Thyroid gland (tissue), 4 donors: ENCODE results near the gene CYP2B6. TPM values are rescaled to one million over a fixed set of nuclear protein-coding genes. Genes with fewer than 3 reads are reported as not detected.

Experiments
- DNase-seq, 2 donors: peaks; one replicate each; pipeline ENCODE4 v3.0.0-alpha.2; 2019
- H3K27ac ChIP-seq, 3 donors: fragments of 200-600 bp; sonication (generic); 1 replicate in 2 of 3; 2 replicates in 1 of 3; pipeline ENCODE4 v1.5.1; 2016 to 2019; ENCODE audit warnings: mild to moderate bottlenecking in 1 of 3, moderate library complexity in 1 of 3
- H3K27me3 ChIP-seq: fragments of 200-600 bp; sonication (generic); one replicate; pipeline ENCODE4 v1.5.1; 2019
- H3K36me3 ChIP-seq, 2 donors: fragments of 200-600 bp; sonication (generic); one replicate each; pipeline ENCODE4 v1.5.1; 2016 to 2019
- H3K4me1 ChIP-seq, 2 donors: fragments of 200-600 bp; sonication (generic); one replicate each; pipeline ENCODE4 v1.5.1; 2017 to 2019
- H3K4me3 ChIP-seq, 3 donors: fragments of 200-600 bp; sonication (generic); replicated peaks in 1 of 3; 1 replicate in 2 of 3; 2 replicates in 1 of 3; pipeline ENCODE4 v1.5.1; 2016; ENCODE audit warnings: mild to moderate bottlenecking in 1 of 3
- H3K9me3 ChIP-seq: fragments of 200-600 bp; sonication (generic); one replicate; pipeline ENCODE4 v1.5.1; 2017
- CTCF ChIP-seq, 6 experiments: fragments of 200-600 bp in 3 of 6; fragments of 450-650 bp in 3 of 6; sonication (generic) in 3 of 6; IDR thresholded peaks; one replicate each; pipeline ENCODE4 v1.5.1; 2016 to 2019; ENCODE audit warnings: antibody characterized with exemption in 6 of 6, mild to moderate bottlenecking in 2 of 6, inconsistent platforms in 1 of 6, moderate library complexity in 1 of 6
- POLR2A ChIP-seq, 2 donors: fragments of 450-650 bp; IDR thresholded peaks; one replicate each; pipeline ENCODE4 v1.6.1; 2017; ENCODE audit warnings: antibody characterized with exemption in 2 of 2, mild to moderate bottlenecking in 2 of 2, moderate library complexity in 1 of 2
- WGBS, 2 donors: methylation state at CpG; one replicate each; pipeline ENCODE4 v1.1.5; 2017; 5-methylcytosine and 5-hydroxymethylcytosine counted together
- intact Hi-C: fragments of 100-400 bp; cut with DNase I; formaldehyde crosslinking; loops from one replicate; pipeline ENCODE4 v1.15.1; 2023
- total RNA-seq, 4 donors: library from RNA; depleted of rRNA; stranded (reverse); fragments of >200 nt; gene quantifications; one replicate each; pipeline ENCODE4 v1.2.3, GENCODE V29; 2016

CYP2B6 gene
- total RNA-seq, 4 donors from 2014 or later = not detected

- WGBS, 2 donors = 86 to 88% methylated on average over 18 of the region's 18 CpGs
- Histone ChIP-seq H3K4me1 (no peaks in the 10 kb centered on the region), H3K27ac (no peak overlapping the region), H3K36me3 (no peaks in the 10 kb centered on the region), H3K4me3 (no peak overlapping the region), H3K27me3 (no peaks in the 10 kb centered on the region), H3K9me3 (no peaks in the 10 kb centered on the region)
- intact Hi-C loops = no loop called here
- TF ChIP-seq CTCF (IDR thresholded peaks at IDR 0.05) (no peak), POLR2A (IDR thresholded peaks at IDR 0.05) (no peak)
- no peak for DNase-seq
These were observed 42.3 kb upstream of the CYP2B6 start for GRCh38 chr19:40948580-40949299.

- H3K27me3 ChIP-seq = no peaks in the 10 kb centered on the region
- H3K36me3 ChIP-seq = no peaks in the 10 kb centered on the region
- H3K9me3 ChIP-seq = no peaks in the 10 kb centered on the region
- 85 to 87% methylated on average over 10 of the region's 10 CpGs for WGBS, 2 donors
- H3K4me3 ChIP-seq = no peak overlapping the region
- no peak for TF ChIP-seq CTCF (IDR thresholded peaks at IDR 0.05)
- no peak for TF ChIP-seq POLR2A (IDR thresholded peaks at IDR 0.05)
- H3K27ac ChIP-seq = no peak overlapping the region
- DNase-seq = no peak
- no peaks in the 10 kb centered on the region for H3K4me1 ChIP-seq
- intact Hi-C loops = no loop called here
These were observed 36.5 kb upstream of the CYP2B6 start for GRCh38 chr19:40954573-40954972.

GRCh38 chr19:40959338-40959737 is 31.7 kb upstream of the CYP2B6 start:
- H3K27ac ChIP-seq = no peak overlapping the region
- TF ChIP-seq POLR2A (IDR thresholded peaks at IDR 0.05) = no peak
- no peak for TF ChIP-seq CTCF (IDR thresholded peaks at IDR 0.05)
- H3K4me3 ChIP-seq = no peak overlapping the region
- no peak for DNase-seq
- H3K36me3 ChIP-seq = no peaks in the 10 kb centered on the region
- intact Hi-C loops = no loop called here
- no peaks in the 10 kb centered on the region for H3K27me3 ChIP-seq
- WGBS, 2 donors = 86 to 88% methylated on average over 1 of the region's 1 CpG
- no peaks in the 10 kb centered on the region for H3K4me1 ChIP-seq
- H3K9me3 ChIP-seq = no peaks in the 10 kb centered on the region

- H3K27me3 ChIP-seq = no peaks in the 10 kb centered on the region
- H3K9me3 ChIP-seq = no peaks in the 10 kb centered on the region
- intact Hi-C loops = no loop called here
- TF ChIP-seq POLR2A (IDR thresholded peaks at IDR 0.05) = no peak
- no peak for DNase-seq
- 56 to 57% methylated on average over 1 of the region's 1 CpG for WGBS, 2 donors
- H3K4me3 ChIP-seq = no peak overlapping the region
- no peaks in the 10 kb centered on the region for H3K36me3 ChIP-seq
- no peaks in the 10 kb centered on the region for H3K4me1 ChIP-seq
- H3K27ac ChIP-seq = no peak overlapping the region
These were observed 30.9 kb upstream of the CYP2B6 start for GRCh38 chr19:40960062-40960685.

GRCh38 chr19:40960780-40961179 is 30.3 kb upstream of the CYP2B6 start:
- intact Hi-C loops = no loop called here
- no peak for DNase-seq
- no peaks in the 10 kb centered on the region for H3K9me3 ChIP-seq

More at GRCh38 chr19:40960780-40961179, 30.3 kb upstream of the CYP2B6 start:
- Histone ChIP-seq H3K4me3 (no peak overlapping the region), H3K4me1 (no peaks in the 10 kb centered on the region), H3K36me3 (no peaks in the 10 kb centered on the region), H3K27me3 (no peaks in the 10 kb centered on the region), H3K27ac (no peak overlapping the region)
- TF ChIP-seq CTCF (IDR thresholded peaks at IDR 0.05) = no peak
- TF ChIP-seq POLR2A (IDR thresholded peaks at IDR 0.05) = no peak
